Muscle layer of colon (tissue), 2 donors: ENCODE data around the gene STKLD1.
"Not testable (repeated sequence)": the region's sequence is repeated elsewhere in the genome, so short reads cannot be mapped to it uniquely, and the experiment has no call there.

Experiments used
- H3K27ac ChIP-seq: one replicate; pipeline ENCODE4 v1.7.0; 2013; ENCODE audit warnings: low read depth, mild to moderate bottlenecking, low read length, moderate library complexity
- H3K27me3 ChIP-seq, 2 donors: one replicate each; pipeline ENCODE4 v1.7.0; 2013; ENCODE audit warnings: low read length in 2 of 2, mild to moderate bottlenecking in 2 of 2; ENCODE audit not compliant: insufficient read depth in 2 of 2, control insufficient read depth in 1 of 2
- H3K36me3 ChIP-seq: one replicate; pipeline ENCODE4 v1.7.0; 2013; ENCODE audit warnings: mild to moderate bottlenecking, low read length; ENCODE audit not compliant: insufficient read depth
- H3K4me1 ChIP-seq: one replicate; pipeline ENCODE4 v1.7.0; 2013; ENCODE audit warnings: mild to moderate bottlenecking, low read length; ENCODE audit not compliant: insufficient read depth
- H3K4me3 ChIP-seq, 2 donors: one replicate each; pipeline ENCODE4 v1.7.0; 2013; ENCODE audit warnings: low read length in 2 of 2, low read depth in 1 of 2, mild to moderate bottlenecking in 1 of 2, moderate library complexity in 1 of 2
- H3K9ac ChIP-seq: one replicate; pipeline ENCODE4 v1.7.0; 2013; ENCODE audit warnings: low read length
- H3K9me3 ChIP-seq: one replicate; pipeline ENCODE4 v1.7.0; 2013; ENCODE audit warnings: mild to moderate bottlenecking, low read length
- donor health status: abdominal sarcoma.
- donor health status: Adenocarcinoma of cecum.

STKLD1 gene

GRCh38 chr9:133391449-133391848 lies 15.3 kb downstream of the STKLD1 start:
- H3K36me3 ChIP-seq, H3K9ac ChIP-seq, H3K9me3 ChIP-seq, H3K4me1 ChIP-seq, H3K27me3 ChIP-seq, H3K27ac ChIP-seq, H3K4me3 ChIP-seq: not testable (repeated sequence)

GRCh38 chr9:133392308-133392707 lies 16.1 kb downstream of the STKLD1 start:
- H3K27me3 ChIP-seq, H3K4me1 ChIP-seq: not testable (repeated sequence)

GRCh38 chr9:133393399-133393798 lies 17.2 kb downstream of the STKLD1 start:
- no peak overlapping the region for H3K4me3 ChIP-seq
- peaks cover 0 to 10% of the 10 kb centered on the region in 2 donors for H3K27me3 ChIP-seq
- no peak overlapping the region for H3K9ac ChIP-seq
- H3K4me1 ChIP-seq, result no peaks in the 10 kb centered on the region
- H3K36me3 ChIP-seq, result no peaks in the 10 kb centered on the region
- no peaks in the 10 kb centered on the region for H3K9me3 ChIP-seq
- no peak overlapping the region for H3K27ac ChIP-seq

More at GRCh38 chr9:133392308-133392707, 16.1 kb downstream of the STKLD1 start:
- not testable (repeated sequence) for H3K9ac ChIP-seq, H3K27ac ChIP-seq, H3K4me3 ChIP-seq, H3K9me3 ChIP-seq, H3K36me3 ChIP-seq

- H3K4me1 ChIP-seq, result no peaks in the 10 kb centered on the region
- no peak overlapping the region for H3K4me3 ChIP-seq
- no peak overlapping the region for H3K9ac ChIP-seq
- no peak overlapping the region for H3K27ac ChIP-seq
- H3K36me3 ChIP-seq, result no peaks in the 10 kb centered on the region
- no peaks in the 10 kb centered on the region for H3K9me3 ChIP-seq
- peaks cover 0 to 10% of the 10 kb centered on the region in 2 donors for H3K27me3 ChIP-seq
These were observed 18.6 kb downstream of the STKLD1 start for GRCh38 chr9:133394687-133395271.

GRCh38 chr9:133396952-133397351 lies 20.8 kb downstream of the STKLD1 start:
- Histone ChIP-seq H3K27me3 (peaks cover 0 to 10% of the 10 kb centered on the region in 2 donors), H3K4me3 (no peak overlapping the region), H3K27ac (no peak overlapping the region), H3K9ac (no peak overlapping the region), H3K9me3 (no peaks in the 10 kb centered on the region), H3K4me1 (no peaks in the 10 kb centered on the region), H3K36me3 (no peaks in the 10 kb centered on the region)

GRCh38 chr9:133397370-133397769 lies 21.2 kb downstream of the STKLD1 start:
- Histone ChIP-seq H3K9ac (no peak overlapping the region), H3K9me3 (no peaks in the 10 kb centered on the region), H3K27me3 (peaks cover 0 to 10% of the 10 kb centered on the region in 2 donors), H3K36me3 (no peaks in the 10 kb centered on the region), H3K4me1 (no peaks in the 10 kb centered on the region), H3K27ac (no peak overlapping the region), H3K4me3 (no peak overlapping the region)

- Histone ChIP-seq H3K27me3 (peaks cover 0 to 10% of the 10 kb centered on the region in 2 donors), H3K27ac (no peak overlapping the region), H3K9ac (no peak overlapping the region), H3K9me3 (no peaks in the 10 kb centered on the region), H3K36me3 (no peaks in the 10 kb centered on the region), H3K4me1 (no peaks in the 10 kb centered on the region), H3K4me3 (no peak overlapping the region)
These were observed 21.7 kb downstream of the STKLD1 start for GRCh38 chr9:133397895-133398294.

- no peaks in the 10 kb centered on the region for H3K4me1 ChIP-seq
- H3K9me3 ChIP-seq, result no peaks in the 10 kb centered on the region
- no peak overlapping the region for H3K9ac ChIP-seq
- no peak overlapping the region for H3K27ac ChIP-seq
- no peak overlapping the region for H3K4me3 ChIP-seq
- no peaks in the 10 kb centered on the region for H3K27me3 ChIP-seq
- H3K36me3 ChIP-seq, result peaks cover 7% of the 10 kb centered on the region
These were observed 24.1 kb downstream of the STKLD1 start for GRCh38 chr9:133400292-133400691.

- H3K4me1 ChIP-seq, result no peaks in the 10 kb centered on the region
- no peak overlapping the region for H3K4me3 ChIP-seq
- H3K27me3 ChIP-seq, result no peaks in the 10 kb centered on the region
- H3K9me3 ChIP-seq, result no peaks in the 10 kb centered on the region
- H3K36me3 ChIP-seq, result peaks cover 20% of the 10 kb centered on the region
- no peak overlapping the region for H3K9ac ChIP-seq
- H3K27ac ChIP-seq, result no peak overlapping the region
These were observed 25.4 kb downstream of the STKLD1 start for GRCh38 chr9:133401588-133401987.

GRCh38 chr9:133402689-133403088 lies 26.5 kb downstream of the STKLD1 start:
- no peaks in the 10 kb centered on the region for H3K4me1 ChIP-seq
- no peaks in the 10 kb centered on the region for H3K9me3 ChIP-seq
- no peak overlapping the region for H3K4me3 ChIP-seq
- no peak overlapping the region for H3K9ac ChIP-seq
- peaks cover 29% of the 10 kb centered on the region for H3K36me3 ChIP-seq
- H3K27ac ChIP-seq, result no peak overlapping the region
- H3K27me3 ChIP-seq, result no peaks in the 10 kb centered on the region

- Histone ChIP-seq H3K4me1 (no peaks in the 10 kb centered on the region), H3K4me3 (no peak overlapping the region), H3K36me3 (peaks cover 39% of the 10 kb centered on the region), H3K9me3 (no peaks in the 10 kb centered on the region), H3K9ac (no peak overlapping the region), H3K27ac (no peak overlapping the region), H3K27me3 (no peaks in the 10 kb centered on the region)
These were observed 27.7 kb downstream of the STKLD1 start for GRCh38 chr9:133403766-133404453.

- H3K9me3 ChIP-seq, result no peaks in the 10 kb centered on the region
- no peak overlapping the region for H3K4me3 ChIP-seq
- no peaks in the 10 kb centered on the region for H3K27me3 ChIP-seq
- H3K4me1 ChIP-seq, result no peaks in the 10 kb centered on the region
- H3K9ac ChIP-seq, result no peak overlapping the region
- peaks cover 40% of the 10 kb centered on the region for H3K36me3 ChIP-seq
- H3K27ac ChIP-seq, result no peak overlapping the region
These were observed 28.4 kb downstream of the STKLD1 start for GRCh38 chr9:133404454-133405002.
